Activated CD4-positive, CD25-positive, alpha-beta regulatory T cell treated with anti-CD3 and anti-CD28 coated beads, Interleukin-2, amount 50 U/mL, for 24 hours (primary cell): Measurements from ENCODE around the gene SHISA7.
"Not testable (repeated sequence)": the region's sequence is repeated elsewhere in the genome, so short reads cannot be mapped to it uniquely, and the experiment has no call there.

Source experiments
- ATAC-seq, 2 donors: fragments of 150-1000 bp; cut with Tn5 transposase; one replicate each; pipeline ENCODE4 v1.10.0; 2021; ENCODE audit warnings: mild to moderate bottlenecking in 1 of 2, moderate library complexity in 1 of 2

SHISA7 gene

GRCh38 chr19:55444646-55445045, 1.5 kb upstream of the SHISA7 start:
- ATAC-seq, result no peak

- no peak for ATAC-seq
Measured at GRCh38 chr19:55443824-55444480, 852 bp upstream of the SHISA7 start.

GRCh38 chr19:55442372-55442961, 633 bp downstream of the SHISA7 start:
- ATAC-seq, result no peak

GRCh38 chr19:55441692-55442321, 1.3 kb downstream of the SHISA7 start:
- peak in 1 of 2 donors; percentile 33 for ATAC-seq

- ATAC-seq, result no peak
Measured at GRCh38 chr19:55441319-55441691, 1.8 kb downstream of the SHISA7 start.

GRCh38 chr19:55440411-55441105, 2.5 kb downstream of the SHISA7 start:
- ATAC-seq, result no peak

- ATAC-seq, result no peak
Measured at GRCh38 chr19:55439052-55439451, 4.0 kb downstream of the SHISA7 start.

GRCh38 chr19:55437410-55437809, 5.7 kb downstream of the SHISA7 start:
- ATAC-seq, result no peak

- ATAC-seq, result no peak
Measured at GRCh38 chr19:55436847-55437246, 6.3 kb downstream of the SHISA7 start.

- no peak for ATAC-seq
Measured at GRCh38 chr19:55435020-55435419, 8.1 kb downstream of the SHISA7 start.

- no peak for ATAC-seq
Measured at GRCh38 chr19:55434356-55434919, 8.7 kb downstream of the SHISA7 start.

- ATAC-seq, result no peak
Measured at GRCh38 chr19:55433292-55433691, 9.8 kb downstream of the SHISA7 start.

GRCh38 chr19:55432241-55432959, 10.7 kb downstream of the SHISA7 start:
- ATAC-seq, result no peak

- no peak for ATAC-seq
Measured at GRCh38 chr19:55431183-55431582, 11.9 kb downstream of the SHISA7 start.

GRCh38 chr19:55426042-55426441, 17.1 kb downstream of the SHISA7 start:
- no peak for ATAC-seq

- no peak for ATAC-seq
Measured at GRCh38 chr19:55424518-55424917, 18.6 kb downstream of the SHISA7 start.

- no peak for ATAC-seq
Measured at GRCh38 chr19:55423225-55424005, 19.7 kb downstream of the SHISA7 start.

- ATAC-seq, result not testable (repeated sequence)
Measured at GRCh38 chr19:55421281-55421680, 21.8 kb downstream of the SHISA7 start.

- ATAC-seq, result no peak
Measured at GRCh38 chr19:55419624-55420236, 23.4 kb downstream of the SHISA7 start.

GRCh38 chr19:55419103-55419502, 24.0 kb downstream of the SHISA7 start:
- no peak for ATAC-seq

- peak in 1 of 2 donors; percentile 71 for ATAC-seq
Measured at GRCh38 chr19:55418185-55418584, 24.9 kb downstream of the SHISA7 start.
